Right cardiac atrium (tissue), 5 donors: ENCODE measurements around the gene TNFAIP8. TPM values are rescaled to one million over a fixed set of nuclear protein-coding genes. Genes with fewer than 3 reads are reported as not detected.

Experiments used
- ATAC-seq, 2 donors: fragments of 200-7000 bp; cut with Tn5 transposase; one replicate each; pipeline versions ENCODE4 v1.8.0 to v1.9.1; 2020; ENCODE audit warnings: moderate library complexity in 2 of 2, mild to moderate bottlenecking in 1 of 2
- DNase-seq, 3 donors: peaks; one replicate each; pipeline ENCODE4 v3.0.0-alpha.2; 2020
- H3K27ac ChIP-seq: one replicate; pipeline ENCODE4 v1.5.1; 2013; ENCODE audit warnings: mild to moderate bottlenecking, low read length, control low read depth, moderate library complexity
- H3K27me3 ChIP-seq: one replicate; pipeline ENCODE4 v1.6.1; 2013; ENCODE audit not compliant: control insufficient read depth, insufficient read depth
- H3K4me1 ChIP-seq: one replicate; pipeline ENCODE4 v1.6.1; 2013; ENCODE audit warnings: low read length; ENCODE audit not compliant: control insufficient read depth, insufficient read depth
- H3K4me3 ChIP-seq: one replicate; pipeline ENCODE4 v1.5.1; 2013; ENCODE audit warnings: low read length, control low read depth
- H3K9me3 ChIP-seq: one replicate; pipeline ENCODE4 v1.6.1; 2013; ENCODE audit warnings: low read length; ENCODE audit not compliant: control insufficient read depth
- WGBS: extraction: QIAGEN DNeasy Blood & Tissue Kit; methylation state at CpG from one replicate; pipeline ENCODE4 v1.1.7; 2013; 5-methylcytosine and 5-hydroxymethylcytosine counted together
- intact Hi-C, 4 donors: fragments of 100-400 bp; cut with DNase I; formaldehyde crosslinking; loops; one replicate each; pipeline versions ENCODE4 v1.11.0 to v1.14.0; 2022 to 2023
- polyA plus RNA-seq: library from polyadenylated mRNA; stranded (reverse); fragments of 200-250 nt; gene quantifications from one replicate; pipeline ENCODE4 v1.2.3, GENCODE V29; 2013
- total RNA-seq, 4 donors: library from RNA; stranded (reverse); fragmentation: NEBNext Ultra II Directional; extraction: Animal tissue kit (Norgen Biotek cat#: 25700); gene quantifications; one replicate each; pipeline ENCODE4 v1.2.1, GENCODE V29; 2021
- donor health status: healthy with polysubstance abuse.
- donor health status: DM: no; HTN: yes; CAD: no.
- donor health status: DM: no; HTN: no; CAD: no.
- donor health status: DM: no; HTN: yes; CAD: no; lungs with severe emphysema.
- donor health status: DM: yes; HTN: yes; CAD: no.

Gene TNFAIP8
- total and polyA plus RNA-seq, 5 donors = 2.7 to 5.9 (median 4.4) TPM

DNA sequence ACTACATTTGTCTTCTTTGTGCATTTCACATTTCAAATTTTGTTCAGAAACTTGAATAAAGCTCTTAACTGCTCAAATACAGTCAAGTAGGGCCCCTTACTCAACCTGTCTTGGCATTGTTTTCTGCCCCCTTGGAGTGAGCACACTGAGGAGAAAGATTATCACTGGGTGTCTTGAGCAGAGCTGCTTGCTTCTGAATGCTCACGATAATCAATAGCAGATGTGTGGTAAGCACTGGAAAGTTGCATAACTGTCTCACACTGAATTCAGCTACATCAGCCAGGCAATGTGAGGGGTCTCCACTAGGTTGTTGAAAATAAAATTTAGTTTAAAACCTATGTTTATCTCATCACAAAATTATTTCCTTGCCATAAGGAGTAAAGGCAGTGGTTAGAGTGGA lies 7.8 kb upstream of the TNFAIP8 start:
- intact Hi-C loops = no loop called here
- H3K4me3 ChIP-seq = no peak overlapping the region
- peaks cover 3% of the 10 kb centered on the region for H3K4me1 ChIP-seq
- no peaks in the 10 kb centered on the region for H3K27me3 ChIP-seq
- ATAC-seq (no peak), DNase-seq (no peak)
- no peaks in the 10 kb centered on the region for H3K9me3 ChIP-seq
- H3K27ac ChIP-seq = no peak overlapping the region
- WGBS = 82% methylated on average over 1 of the region's 1 CpG

GRCh38 chr5:119353213-119353612 lies 2.6 kb upstream of the TNFAIP8 start:
- H3K4me1 ChIP-seq = no peaks in the 10 kb centered on the region
- WGBS = 82% methylated on average over 2 of the region's 2 CpGs
- no peaks in the 10 kb centered on the region for H3K9me3 ChIP-seq
- ATAC-seq = no peak
- no peak overlapping the region for H3K27ac ChIP-seq
- H3K27me3 ChIP-seq = no peaks in the 10 kb centered on the region
- intact Hi-C loops = no loop called here
- DNase-seq = no peak
- no peak overlapping the region for H3K4me3 ChIP-seq

DNA sequence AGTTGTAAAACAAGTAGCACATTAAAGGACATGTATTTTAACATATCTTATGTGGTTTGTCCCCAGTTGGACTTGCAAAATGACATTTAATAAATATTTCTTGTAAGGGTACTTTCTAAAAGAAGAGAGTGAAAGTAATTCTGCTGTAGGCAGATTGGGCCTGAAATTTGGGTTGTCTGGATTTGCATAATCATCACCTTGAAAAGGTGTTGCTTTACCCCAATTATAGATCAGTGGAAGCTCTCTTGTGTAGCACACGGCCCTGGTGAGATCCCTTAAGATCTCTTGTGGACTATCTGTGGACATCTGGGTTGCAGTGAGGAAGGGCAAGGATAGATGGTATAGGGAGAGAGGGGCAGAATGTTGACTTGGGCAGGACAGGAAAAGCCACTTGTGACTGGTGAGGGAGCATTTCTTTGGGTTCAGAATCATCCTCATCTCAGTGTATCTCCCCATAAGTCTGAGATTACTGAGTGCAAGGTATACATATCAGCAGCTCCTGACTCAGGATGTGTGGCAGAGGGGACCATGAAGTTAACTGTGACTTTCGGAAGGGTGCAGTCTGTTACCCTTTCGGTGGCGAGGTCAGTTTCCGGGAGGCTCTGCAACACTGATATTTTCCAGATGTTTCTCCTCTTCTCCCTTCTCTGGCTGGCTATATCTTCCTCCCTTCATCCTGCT lies 2.0 kb upstream of the TNFAIP8 start:
- DNase-seq (no peak), ATAC-seq (no peak)
- Histone ChIP-seq H3K9me3 (no peaks in the 10 kb centered on the region), H3K27me3 (no peaks in the 10 kb centered on the region), H3K27ac (no peak overlapping the region), H3K4me3 (no peak overlapping the region), H3K4me1 (no peaks in the 10 kb centered on the region)
- WGBS = 84% methylated on average over 5 of the region's 5 CpGs
- intact Hi-C loops = no loop called here

GRCh38 chr5:119354537-119355243 lies 1.1 kb upstream of the TNFAIP8 start:
- Histone ChIP-seq H3K4me1 (no peaks in the 10 kb centered on the region), H3K27ac (no peak overlapping the region)

GRCh38 chr5:119355244-119355638 lies 578 bp upstream of the TNFAIP8 start:
- Histone ChIP-seq H3K27ac (no peak overlapping the region), H3K9me3 (no peaks in the 10 kb centered on the region), H3K4me1 (no peaks in the 10 kb centered on the region), H3K4me3 (peak overlapping the region; percentile 92), H3K27me3 (no peaks in the 10 kb centered on the region)
- DNase-seq = peak in 1 of 3 donors; percentile 30
- 67% methylated on average over 12 of the region's 12 CpGs for WGBS
- ATAC-seq = no peak
- intact Hi-C loops = no loop called here

More at GRCh38 chr5:119354537-119355243, 1.1 kb upstream of the TNFAIP8 start:
- H3K27me3 ChIP-seq = no peaks in the 10 kb centered on the region
- DNase-seq (no peak), ATAC-seq (no peak)
- intact Hi-C loops = no loop called here
- H3K9me3 ChIP-seq = no peaks in the 10 kb centered on the region
- WGBS = 94% methylated on average over 10 of the region's 10 CpGs
- H3K4me3 ChIP-seq = no peak overlapping the region

DNA sequence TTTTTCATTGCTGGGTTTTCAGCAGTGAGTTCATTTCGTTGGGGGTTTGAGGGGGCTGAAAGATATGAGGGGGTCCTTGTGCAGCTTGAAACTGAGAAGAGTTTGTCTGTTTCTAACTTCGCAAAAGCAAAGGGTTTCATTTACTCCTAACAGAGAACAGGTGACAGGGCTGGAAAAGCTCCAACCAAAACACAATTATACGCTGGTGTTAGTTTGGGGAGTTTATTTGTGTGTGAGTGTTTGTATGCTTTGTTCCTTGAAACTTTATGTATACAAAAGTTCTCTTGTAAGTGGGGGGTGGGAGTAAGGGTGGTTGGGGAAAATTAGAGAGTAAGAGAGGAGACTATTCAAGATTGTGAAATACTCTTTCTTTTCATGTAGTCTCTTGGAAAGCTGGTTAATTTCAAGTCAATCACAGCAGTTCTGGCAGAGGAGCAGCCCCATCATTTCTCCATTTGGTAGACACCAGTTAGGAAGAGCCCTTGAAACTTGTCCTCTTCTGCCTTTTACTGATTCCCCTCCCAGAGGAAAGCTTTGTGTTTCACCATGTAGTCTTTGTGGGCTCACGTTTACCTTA lies 881 bp downstream of the TNFAIP8 start:
- no peaks in the 10 kb centered on the region for H3K9me3 ChIP-seq
- WGBS = 27% methylated on average over 4 of the region's 4 CpGs
- H3K27ac ChIP-seq = no peak overlapping the region
- no peak for ATAC-seq
- no peak for DNase-seq
- no peaks in the 10 kb centered on the region for H3K4me1 ChIP-seq
- no peaks in the 10 kb centered on the region for H3K27me3 ChIP-seq
- intact Hi-C loops = no loop called here
- H3K4me3 ChIP-seq = peak overlapping the region; percentile 92

DNA sequence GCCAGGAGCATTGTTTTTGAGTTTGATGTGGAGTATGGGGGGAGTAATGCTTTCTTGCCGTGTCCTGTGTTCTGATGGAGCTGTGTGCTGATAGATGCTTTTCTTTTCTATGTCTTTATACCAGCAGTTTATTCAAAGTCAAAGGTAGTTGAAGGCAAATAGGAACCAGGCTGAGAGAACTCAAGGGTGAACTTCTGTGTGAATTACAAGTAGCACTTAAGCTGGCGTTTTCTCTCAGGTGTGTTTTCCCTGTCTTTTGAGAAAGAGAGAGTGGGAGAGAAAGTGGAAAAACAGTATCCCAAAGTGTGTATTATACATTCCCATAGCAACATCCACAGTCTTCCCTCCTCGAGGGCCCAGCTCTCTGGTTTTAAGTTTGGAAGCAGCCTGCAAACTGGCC lies 1.5 kb downstream of the TNFAIP8 start:
- H3K4me3 ChIP-seq = no peak overlapping the region
- intact Hi-C loops = no loop called here
- H3K4me1 ChIP-seq = no peaks in the 10 kb centered on the region
- 60% methylated on average over 3 of the region's 3 CpGs for WGBS
- H3K9me3 ChIP-seq = no peaks in the 10 kb centered on the region
- DNase-seq = no peak
- no peak for ATAC-seq
- H3K27me3 ChIP-seq = no peaks in the 10 kb centered on the region
- no peak overlapping the region for H3K27ac ChIP-seq

GRCh38 chr5:119357808-119358529 lies 2.1 kb downstream of the TNFAIP8 start:
- no peak for ATAC-seq
- no peak for DNase-seq
- no peaks in the 10 kb centered on the region for H3K4me1 ChIP-seq
- H3K9me3 ChIP-seq = no peaks in the 10 kb centered on the region
- no peak overlapping the region for H3K4me3 ChIP-seq
- no peaks in the 10 kb centered on the region for H3K27me3 ChIP-seq
- WGBS = 85% methylated on average over 6 of the region's 6 CpGs
- intact Hi-C loops = no loop called here
- H3K27ac ChIP-seq = no peak overlapping the region

GRCh38 chr5:119358530-119358900 lies 2.7 kb downstream of the TNFAIP8 start:
- Histone ChIP-seq H3K4me3 (no peak overlapping the region), H3K4me1 (no peaks in the 10 kb centered on the region), H3K9me3 (no peaks in the 10 kb centered on the region), H3K27me3 (no peaks in the 10 kb centered on the region), H3K27ac (no peak overlapping the region)
- intact Hi-C loops = no loop called here
- 77% methylated on average over 2 of the region's 2 CpGs for WGBS
- ATAC-seq (no peak), DNase-seq (no peak)

DNA sequence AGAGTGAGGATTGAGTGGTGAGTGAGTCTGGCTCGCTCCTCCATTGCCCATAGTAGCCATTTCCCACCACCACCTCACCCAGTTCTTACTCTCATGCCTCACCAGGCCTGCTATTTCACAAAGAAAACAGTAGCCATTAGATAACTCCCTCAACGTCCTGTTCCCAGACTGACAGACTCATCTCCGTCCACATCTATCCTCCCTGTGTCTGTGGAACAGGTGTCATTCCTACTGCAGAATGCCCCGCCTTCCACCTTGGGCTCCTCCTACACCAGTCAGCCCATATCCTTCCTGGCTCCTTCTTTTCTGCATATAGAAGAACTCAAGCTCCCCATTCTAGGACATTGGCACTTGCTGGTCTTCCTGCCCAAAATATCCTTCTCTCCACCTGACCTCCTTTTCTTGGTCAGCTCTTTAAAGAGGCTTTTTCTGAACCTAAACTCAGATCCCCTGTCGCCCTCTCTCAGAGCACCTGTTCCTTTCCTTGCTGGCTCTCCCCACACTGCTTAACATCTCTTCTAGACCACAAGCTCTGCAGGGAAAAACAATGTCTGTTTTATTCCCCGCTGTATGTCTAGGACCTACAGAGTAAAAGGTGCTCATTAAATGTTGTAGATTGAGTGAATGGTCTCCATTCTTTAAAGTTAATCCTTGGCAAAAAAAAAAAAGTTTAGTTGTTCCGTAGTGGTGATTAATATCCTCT lies 3.2 kb downstream of the TNFAIP8 start:
- ATAC-seq = no peak
- DNase-seq = no peak
- H3K4me3 ChIP-seq = no peak overlapping the region
- no peak overlapping the region for H3K27ac ChIP-seq
- no peaks in the 10 kb centered on the region for H3K9me3 ChIP-seq
- no peaks in the 10 kb centered on the region for H3K4me1 ChIP-seq
- WGBS = 77% methylated on average over 7 of the region's 7 CpGs
- intact Hi-C loops = no loop called here
- no peaks in the 10 kb centered on the region for H3K27me3 ChIP-seq
